GM19351 (cell line): ENCODE results near the gene DNMT3L.

ENCODE experiments used
- ATAC-seq: cut with Tn5 transposase; IDR thresholded peaks from one replicate; pipeline ENCODE4 v1.9.1; 2021; ENCODE audit warnings: mild to moderate bottlenecking, moderate library complexity; ENCODE audit not compliant: unreplicated experiment

DNMT3L gene

GRCh38 chr21:44279354-44280260 is 17.9 kb upstream of the DNMT3L start:
- no peak for ATAC-seq

DNA sequence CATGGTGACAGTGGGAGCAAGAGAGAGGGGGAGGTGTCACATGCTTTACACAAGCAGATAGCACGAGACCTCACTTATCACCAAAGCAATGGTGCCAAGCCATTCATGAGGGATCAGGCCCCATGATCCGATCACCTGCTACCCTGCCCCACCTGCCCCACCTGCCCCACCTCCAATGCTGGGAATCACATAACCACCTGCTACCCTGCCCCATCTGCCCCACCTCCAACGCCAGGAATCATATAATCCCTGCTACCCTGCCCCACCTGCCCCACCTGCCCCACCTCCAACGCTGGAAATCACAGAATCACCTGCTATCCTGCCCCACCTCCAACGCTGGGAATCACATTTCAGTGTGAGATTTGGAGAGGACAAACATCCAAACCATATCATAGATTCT is 13.3 kb upstream of the DNMT3L start:
- ATAC-seq, result no peak

DNA sequence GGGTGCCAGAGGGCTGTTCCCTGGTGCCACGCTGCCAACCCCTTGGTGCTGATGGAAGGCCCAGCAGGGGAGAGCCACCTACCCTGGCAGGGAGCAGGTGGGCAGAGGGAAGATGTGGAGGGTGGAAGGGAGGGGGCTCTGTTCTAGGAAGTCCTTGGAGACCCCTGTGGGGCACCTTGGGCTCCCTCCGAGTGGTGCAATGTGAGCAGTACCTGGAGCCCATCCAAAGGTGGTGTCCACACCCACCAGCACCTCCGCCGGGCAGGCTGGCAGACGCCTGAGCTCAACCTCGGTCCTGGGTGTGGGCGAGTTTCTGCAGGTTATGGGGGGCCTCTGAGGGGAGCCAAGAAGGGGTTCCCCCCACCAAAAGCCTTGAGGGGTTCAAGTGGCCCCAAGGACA is 11.3 kb upstream of the DNMT3L start:
- no peak for ATAC-seq

DNA sequence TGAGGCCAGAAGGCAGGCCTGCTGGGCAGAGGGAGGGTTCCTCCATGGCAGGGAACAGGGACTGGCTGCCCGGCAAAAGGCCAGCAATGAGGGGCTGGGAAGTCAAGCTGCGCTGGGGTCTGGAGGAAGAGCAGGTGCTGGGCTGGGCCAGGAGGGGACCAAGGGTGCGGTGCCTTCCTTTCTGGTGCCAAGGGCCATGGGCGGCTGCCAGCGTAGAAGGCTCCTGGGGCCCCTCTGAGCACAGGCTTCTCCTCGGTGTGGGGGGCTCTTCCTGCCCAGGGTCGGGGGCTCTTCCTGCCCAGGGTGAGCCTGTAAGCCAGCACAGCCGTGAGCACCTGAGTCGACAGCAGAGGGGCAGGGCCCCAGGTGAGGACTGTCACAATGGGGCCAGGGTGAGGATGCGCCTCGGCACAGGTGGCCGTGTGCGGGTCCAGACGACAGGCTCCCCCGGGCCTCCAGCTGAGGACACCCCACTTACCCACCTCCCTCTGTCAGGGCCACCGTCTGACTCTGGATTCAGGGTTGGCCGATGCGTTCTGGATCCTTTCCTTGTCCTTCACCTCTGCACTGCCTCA is 10.7 kb upstream of the DNMT3L start:
- no peak for ATAC-seq

DNA sequence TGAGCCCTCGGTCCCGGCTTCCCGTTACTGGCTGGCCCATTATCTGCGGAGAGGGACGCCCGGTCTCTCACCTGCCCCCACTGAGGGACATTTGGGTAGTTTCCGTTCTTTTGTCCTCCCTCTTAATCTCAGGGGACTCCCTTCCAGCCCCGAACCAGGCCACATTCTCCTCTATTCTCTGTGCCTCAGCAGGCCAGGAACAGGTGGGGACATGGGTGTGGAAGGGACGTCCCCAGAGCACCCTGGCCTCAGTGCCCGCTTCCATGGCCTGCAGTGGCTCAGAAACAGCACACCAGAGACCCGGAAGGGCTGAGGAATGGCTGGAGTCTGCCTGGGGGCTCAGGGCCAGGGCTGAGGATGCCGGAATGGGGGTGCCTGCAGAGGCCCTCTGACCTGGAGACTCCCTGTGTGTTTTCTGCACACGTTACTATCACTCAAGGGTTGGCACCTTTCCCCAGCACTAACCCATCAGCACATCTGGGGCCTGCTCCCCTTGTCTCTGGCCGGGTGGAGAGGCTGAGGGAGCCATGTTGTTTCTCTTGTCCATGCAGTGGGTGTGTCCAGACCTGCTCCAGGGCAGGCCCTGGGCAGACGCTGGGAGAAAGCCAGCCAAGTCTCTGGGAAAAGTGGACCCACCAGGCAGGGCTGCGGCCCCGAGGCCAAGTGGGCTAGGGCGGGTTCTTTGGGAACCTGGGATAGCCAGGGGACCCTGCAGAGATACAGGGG is 10.0 kb upstream of the DNMT3L start:
- no peak for ATAC-seq

- ATAC-seq, result no peak
Observed at GRCh38 chr21:44269090-44269489, 7.4 kb upstream of the DNMT3L start.

GRCh38 chr21:44267655-44268142 is 6.0 kb upstream of the DNMT3L start:
- no peak for ATAC-seq

DNA sequence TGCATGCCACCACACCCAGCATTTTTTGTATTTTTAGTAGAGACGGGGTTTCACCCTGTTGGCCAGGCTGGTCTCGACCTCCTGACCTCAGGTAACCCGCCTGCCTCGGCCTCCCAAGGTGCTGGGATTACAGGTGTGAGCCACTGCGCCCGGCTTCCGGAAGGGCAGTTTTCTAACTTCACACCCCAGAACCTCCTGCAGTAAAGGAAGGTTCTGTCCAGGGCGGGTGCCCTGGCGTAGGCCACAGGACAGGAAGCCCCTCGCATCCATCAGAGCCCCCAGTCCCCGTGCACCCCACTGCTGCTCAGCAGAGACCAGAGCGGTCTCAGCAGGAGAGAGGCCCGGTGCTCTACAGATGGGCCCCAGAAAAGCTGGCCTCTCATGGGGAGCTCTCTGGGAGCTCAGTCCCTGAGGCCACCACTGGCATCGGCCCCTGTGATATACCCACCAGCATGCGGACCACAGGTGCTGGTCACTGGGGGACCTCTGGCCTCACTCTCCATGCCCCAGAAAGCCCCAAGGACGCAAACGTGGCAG is 4.1 kb upstream of the DNMT3L start:
- ATAC-seq, result no peak

- ATAC-seq, result no peak
Observed at GRCh38 chr21:44263768-44264167, 2.1 kb upstream of the DNMT3L start.

DNA sequence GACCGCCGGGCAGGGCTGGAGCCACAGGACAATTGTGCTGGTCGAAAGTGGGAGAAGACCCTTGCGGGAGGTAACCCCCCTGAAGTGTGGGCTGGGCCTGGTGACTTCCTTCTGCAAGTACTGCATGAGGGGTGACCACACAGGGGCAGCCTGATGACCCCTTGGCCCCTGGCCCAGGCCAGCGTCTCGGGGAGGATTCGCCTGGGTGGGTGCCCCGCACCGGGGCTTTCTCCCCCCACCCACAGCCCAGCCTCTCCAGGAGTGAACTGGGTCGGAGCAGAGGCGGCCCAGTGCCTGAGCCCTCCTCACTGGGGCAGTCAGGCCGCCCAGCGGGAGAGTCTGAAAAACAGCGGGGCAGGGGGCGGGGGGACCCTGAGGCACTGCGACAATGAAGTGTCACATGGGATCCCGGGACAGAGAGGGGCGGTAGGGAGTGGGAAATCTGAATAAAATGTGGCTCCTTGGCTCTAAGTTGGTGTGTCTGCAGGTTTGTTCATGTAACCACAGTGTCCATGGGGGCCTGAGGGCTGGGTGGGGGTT is 1.6 kb upstream of the DNMT3L start:
- ATAC-seq, result no peak

GRCh38 chr21:44262338-44263056 is 800 bp upstream of the DNMT3L start:
- ATAC-seq, result no peak

DNA sequence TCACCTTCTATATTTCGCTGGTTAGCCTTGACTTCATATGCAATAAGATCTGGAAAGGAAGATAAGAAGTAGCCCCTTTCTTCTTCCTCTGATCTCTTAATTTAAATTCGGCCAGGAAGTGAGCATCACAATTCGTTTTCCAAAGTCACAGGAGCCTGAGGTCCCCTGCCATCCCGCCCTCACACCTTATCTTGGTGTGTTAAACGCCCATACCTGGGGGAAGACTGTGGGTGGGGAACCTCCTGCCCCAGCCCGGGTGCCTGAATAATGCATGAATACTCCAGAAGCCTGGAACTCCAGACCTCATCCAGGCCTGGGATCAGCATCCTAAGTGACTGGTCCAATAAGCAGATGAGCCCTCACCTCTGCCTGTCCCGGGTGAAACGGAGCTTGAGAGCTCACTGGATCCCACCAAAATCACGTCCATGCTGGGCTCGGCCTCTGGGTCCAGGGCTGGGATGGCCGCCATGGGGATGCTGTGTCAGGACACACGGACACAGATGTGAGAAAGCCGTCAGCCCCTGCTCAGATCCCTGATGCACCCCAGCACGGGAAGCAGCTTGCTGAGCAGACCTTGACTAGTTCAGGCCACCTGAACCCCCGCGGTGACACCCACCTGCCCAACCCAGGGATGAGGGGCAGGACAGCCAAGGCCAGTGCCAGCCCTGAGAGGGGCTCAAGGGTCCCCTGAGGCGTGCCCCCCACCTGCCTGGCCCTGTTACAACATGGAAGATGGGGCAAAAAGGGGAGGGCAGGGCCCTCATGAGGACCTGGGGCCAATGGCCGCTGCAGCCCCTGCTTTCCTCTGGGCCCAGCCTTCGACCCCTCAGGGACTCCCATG is 686 bp downstream of the DNMT3L start:
- ATAC-seq, result no peak

DNA sequence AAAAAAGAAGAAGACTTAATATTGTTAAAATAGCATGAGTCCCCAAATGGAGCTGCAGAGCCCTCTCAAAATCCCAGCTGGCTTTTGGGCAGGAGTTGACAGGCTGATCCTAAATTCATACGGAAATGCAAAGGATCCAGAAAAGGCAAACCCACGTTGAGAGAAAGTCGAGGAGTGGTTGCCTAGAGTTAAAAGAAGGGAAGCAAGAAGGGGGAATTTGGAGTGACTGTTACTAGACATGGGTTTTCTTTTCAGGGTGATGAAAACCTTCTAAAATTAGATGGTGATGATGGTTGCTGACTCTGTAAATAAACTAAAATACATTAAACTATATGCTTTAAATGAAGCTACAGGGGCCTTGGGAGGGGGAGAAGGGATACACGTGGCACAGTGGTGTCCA is 1.6 kb downstream of the DNMT3L start:
- no peak for ATAC-seq

DNA sequence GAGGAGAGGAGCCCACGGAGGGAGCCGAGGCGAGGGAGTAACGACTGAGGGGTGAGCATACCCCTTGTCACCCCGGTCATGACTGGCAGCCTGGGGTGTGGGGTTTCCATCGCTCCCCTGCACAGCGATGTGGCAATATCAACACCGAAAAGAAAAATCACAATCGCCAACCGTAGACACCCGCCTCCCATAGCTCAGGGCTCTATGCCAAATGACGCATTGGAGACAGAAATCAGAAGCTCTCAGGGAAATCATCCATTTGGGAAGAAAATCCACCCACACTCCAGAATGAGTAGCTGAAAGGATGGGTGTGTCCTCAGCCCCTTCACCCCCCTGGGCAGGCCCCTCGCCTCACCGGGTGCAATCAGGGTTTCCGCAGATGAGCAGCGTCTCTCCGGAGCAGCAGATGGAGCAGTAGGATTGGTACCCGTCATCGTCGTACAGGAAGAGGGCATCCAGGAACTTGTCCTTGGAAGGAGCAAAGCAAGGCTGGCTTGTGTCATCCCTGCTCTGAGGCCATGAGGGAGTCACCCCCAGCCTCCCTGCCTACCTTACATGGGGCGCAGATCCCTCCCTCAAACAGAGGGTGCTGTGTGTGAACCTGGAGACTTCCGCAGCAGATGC is 2.5 kb downstream of the DNMT3L start:
- ATAC-seq, result no peak

GRCh38 chr21:44258056-44258725 is 3.5 kb downstream of the DNMT3L start:
- no peak for ATAC-seq

DNA sequence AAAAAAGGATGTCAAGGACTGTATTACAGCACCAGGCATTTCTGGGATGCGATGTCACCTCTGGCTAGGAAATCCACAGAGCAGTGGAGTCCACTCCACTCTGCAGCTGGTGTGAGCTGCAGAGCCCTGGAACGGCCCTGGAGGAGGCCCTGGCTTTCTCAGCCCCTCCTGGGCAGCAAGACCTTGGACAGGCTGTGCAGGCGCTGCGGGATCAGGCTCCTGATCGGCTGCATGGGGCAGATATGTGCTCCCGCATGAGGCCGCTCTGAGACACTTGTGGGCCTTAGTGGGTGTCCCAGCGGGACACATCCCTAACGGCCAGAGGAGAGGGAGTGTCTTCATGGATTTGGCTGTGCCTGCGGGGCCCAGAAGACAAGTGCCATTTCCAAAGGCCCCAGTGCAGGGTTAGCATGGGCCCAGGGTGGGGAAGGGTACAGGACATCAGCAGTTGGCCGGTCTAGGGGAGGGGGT is 6.2 kb downstream of the DNMT3L start:
- ATAC-seq, result no peak

DNA sequence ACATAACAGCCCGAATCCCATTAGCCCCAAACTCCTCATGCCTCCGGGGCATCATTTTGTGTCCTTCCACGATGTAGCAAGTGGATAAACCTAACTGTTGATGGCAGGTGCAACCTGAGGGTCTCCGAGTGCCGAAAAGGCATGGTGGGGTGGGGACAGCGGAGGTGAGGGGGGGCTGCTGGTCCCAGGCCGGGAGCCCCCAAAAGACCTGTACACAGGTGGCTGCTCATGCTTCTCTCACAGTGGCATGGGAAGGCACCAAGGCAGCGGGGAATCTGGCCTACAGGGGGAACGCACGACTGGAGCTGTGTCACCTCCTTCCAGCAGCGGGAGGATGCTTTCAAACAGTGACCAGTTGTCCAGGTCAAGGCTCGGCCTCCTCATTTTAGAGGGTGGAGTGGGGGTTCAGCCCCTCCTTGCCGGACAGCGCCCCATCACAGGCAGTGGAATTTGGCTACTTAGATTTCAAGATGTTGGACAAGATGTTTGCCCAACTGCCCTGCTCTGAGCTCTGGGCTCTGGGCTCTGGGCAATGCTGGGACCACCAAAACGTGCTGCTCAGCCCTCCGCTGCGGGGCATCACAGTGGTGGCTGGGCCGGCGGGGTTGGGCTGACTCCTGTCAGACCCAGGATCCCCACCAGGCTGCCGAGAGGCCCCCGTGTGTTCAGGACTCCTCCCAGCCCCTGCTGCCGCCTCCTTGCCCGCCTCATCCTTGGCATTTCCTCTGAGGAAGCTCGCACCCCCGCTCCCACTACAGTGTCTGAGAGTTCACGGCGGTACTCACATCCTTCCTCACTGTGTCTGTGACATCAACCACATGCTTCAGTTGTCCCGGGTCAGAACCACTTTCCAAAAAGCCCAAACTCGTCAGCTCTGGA is 7.6 kb downstream of the DNMT3L start:
- no peak for ATAC-seq
